MCF 10A (cell line): ENCODE results near the gene SH3D19. TPM values are rescaled to one million over a fixed set of nuclear protein-coding genes. Genes with fewer than 3 reads are reported as not detected.

ENCODE experiments used
- BruUV-seq: library from RNA; stranded (reverse); fragments of 400-500 nt; replicated peaks from 2 replicates; lab custom pipeline; 2021; lab: Mats Ljungman, UMichigan
- CTCF ChIA-PET: fragments of 300-600 bp; sonication (Branson Sonifier 250); formaldehyde crosslinking; extraction: SDS; loops from one replicate; lab custom pipeline; 2021; ENCODE audit warnings: antibody characterized with exemption, inconsistent platforms; lab: Yijun Ruan, JAX
- POLR2A ChIA-PET: fragments of 300-600, 350-650 bp; sonication (Branson Sonifier 250); formaldehyde crosslinking; extraction: SDS; loops from one replicate; lab custom pipeline; 2020; ENCODE audit warnings: antibody characterized with exemption, inconsistent platforms; lab: Yijun Ruan, JAX
- DNase-seq: peaks from one replicate; pipeline ENCODE4 v3.0.0-alpha.2; 2018; ENCODE audit not compliant: unreplicated experiment
- H3K27ac Mint-ChIP-seq: one replicate; pipeline ENCODE4 v1.8.0; 2022; ENCODE audit warnings: mild to moderate bottlenecking, low read depth, mixed read lengths; ENCODE audit not compliant: unreplicated experiment
- H3K27me3 Mint-ChIP-seq: one replicate; pipeline ENCODE4 v1.8.0; 2022; ENCODE audit warnings: mixed read lengths; ENCODE audit not compliant: insufficient read depth, unreplicated experiment
- H3K36me3 Mint-ChIP-seq: one replicate; pipeline ENCODE4 v1.8.0; 2022; ENCODE audit warnings: mild to moderate bottlenecking, moderate library complexity, mixed read lengths; ENCODE audit not compliant: insufficient read depth, unreplicated experiment
- H3K4me1 Mint-ChIP-seq: one replicate; pipeline ENCODE4 v1.8.0; 2022; ENCODE audit warnings: mixed read lengths; ENCODE audit not compliant: insufficient read depth, unreplicated experiment
- H3K4me3 Mint-ChIP-seq: one replicate; pipeline ENCODE4 v1.8.0; 2022; ENCODE audit warnings: mild to moderate bottlenecking, moderate library complexity, mixed read lengths; ENCODE audit not compliant: unreplicated experiment
- H3K9me3 Mint-ChIP-seq: one replicate; pipeline ENCODE4 v1.8.0; 2022; ENCODE audit warnings: mixed read lengths; ENCODE audit not compliant: unreplicated experiment
- intact Hi-C: fragments of 100-400 bp; cut with micrococcal nuclease; formaldehyde crosslinking; loops from 2 replicates; pipeline ENCODE4 v1.14.1; 2022
- total RNA-seq: library from RNA; stranded (reverse); gene quantifications from 2 replicates; pipeline ENCODE4 v1.2.3, GENCODE V29; 2022
- TF ChIP-seq, protein P1 (sequence below): fragments of 200-600 bp; IDR thresholded peaks from one replicate; pipeline ENCODE4 v1.8.0; 2022; ENCODE audit warnings: antibody characterized with exemption, mild to moderate bottlenecking; ENCODE audit not compliant: unreplicated experiment

The SH3D19 gene
- total RNA-seq, 1 experiment from 2014 or later: 51.3 TPM

DNA sequence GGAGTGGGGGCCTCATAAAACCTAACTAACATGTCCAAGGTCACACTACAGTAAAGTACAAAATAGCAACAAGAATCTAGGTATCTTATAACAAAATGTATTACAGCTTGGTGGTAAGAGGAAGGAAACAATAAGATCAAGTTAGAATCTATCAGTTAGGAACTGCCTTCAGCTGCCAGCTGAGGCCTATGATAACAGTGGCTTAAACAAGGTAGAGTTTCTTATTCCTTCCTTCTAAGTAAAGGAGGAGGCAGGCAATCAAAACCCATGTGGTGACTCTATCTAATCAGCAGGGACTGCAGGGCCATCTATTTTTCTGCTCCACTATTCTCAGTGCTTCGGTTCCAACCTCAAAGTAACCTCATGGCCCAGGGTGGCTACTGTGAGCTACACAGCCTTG is 10.9 kb downstream of the SH3D19 start:
- intact Hi-C loops: no loop called here
- ChIA-PET CTCF (interaction anchor here (0.7 to 1.9 kb wide), 2 partner anchors 9 to 21 kb away, joined by 4 to 12 read pairs; no protein-coding TSS in a partner anchor), POLR2A (interaction anchor here (0.7 to 7.3 kb wide), 8 partner anchors 10 to 928 kb away, joined by 3 to 91 read pairs (median 5); partner anchors contain the start of gene SH3D19)
- TF ChIP-seq, protein P1, sequence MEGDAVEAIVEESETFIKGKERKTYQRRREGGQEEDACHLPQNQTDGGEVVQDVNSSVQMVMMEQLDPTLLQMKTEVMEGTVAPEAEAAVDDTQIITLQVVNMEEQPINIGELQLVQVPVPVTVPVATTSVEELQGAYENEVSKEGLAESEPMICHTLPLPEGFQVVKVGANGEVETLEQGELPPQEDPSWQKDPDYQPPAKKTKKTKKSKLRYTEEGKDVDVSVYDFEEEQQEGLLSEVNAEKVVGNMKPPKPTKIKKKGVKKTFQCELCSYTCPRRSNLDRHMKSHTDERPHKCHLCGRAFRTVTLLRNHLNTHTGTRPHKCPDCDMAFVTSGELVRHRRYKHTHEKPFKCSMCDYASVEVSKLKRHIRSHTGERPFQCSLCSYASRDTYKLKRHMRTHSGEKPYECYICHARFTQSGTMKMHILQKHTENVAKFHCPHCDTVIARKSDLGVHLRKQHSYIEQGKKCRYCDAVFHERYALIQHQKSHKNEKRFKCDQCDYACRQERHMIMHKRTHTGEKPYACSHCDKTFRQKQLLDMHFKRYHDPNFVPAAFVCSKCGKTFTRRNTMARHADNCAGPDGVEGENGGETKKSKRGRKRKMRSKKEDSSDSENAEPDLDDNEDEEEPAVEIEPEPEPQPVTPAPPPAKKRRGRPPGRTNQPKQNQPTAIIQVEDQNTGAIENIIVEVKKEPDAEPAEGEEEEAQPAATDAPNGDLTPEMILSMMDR: no peak
- no TSS peak for BruUV-seq
- Mint-ChIP-seq H3K4me3 (no peak overlapping the region), H3K27me3 (no peaks in the 10 kb centered on the region), H3K9me3 (no peaks in the 10 kb centered on the region), H3K4me1 (peaks cover 36% of the 10 kb centered on the region), H3K27ac (peak overlapping the region; percentile 90), H3K36me3 (peaks cover 16% of the 10 kb centered on the region)
- DNase-seq: no peak

DNA sequence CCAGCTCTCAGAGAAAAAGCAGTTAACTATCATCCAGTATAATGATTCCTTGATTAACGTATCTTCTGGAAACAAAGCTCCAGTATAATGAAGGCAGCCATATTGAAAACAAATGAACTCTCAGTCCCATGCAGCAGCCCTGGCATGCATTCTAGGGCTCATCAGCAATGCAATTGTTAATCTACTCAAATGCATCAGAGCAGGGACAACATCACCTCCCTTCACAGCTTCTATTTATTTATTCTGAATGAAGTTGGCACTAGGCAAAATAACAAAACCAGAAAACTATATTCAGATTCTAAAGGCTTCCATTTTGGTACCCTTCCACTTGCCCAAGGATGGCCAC is 11.4 kb downstream of the SH3D19 start:
- Mint-ChIP-seq H3K9me3 (no peaks in the 10 kb centered on the region), H3K27ac (peak overlapping the region; percentile 90), H3K27me3 (no peaks in the 10 kb centered on the region), H3K36me3 (peaks cover 16% of the 10 kb centered on the region), H3K4me1 (peaks cover 36% of the 10 kb centered on the region), H3K4me3 (no peak overlapping the region)
- no TSS peak for BruUV-seq
- POLR2A ChIA-PET: interaction anchor here (0.7 to 7.3 kb wide), 7 partner anchors 9 to 927 kb away, joined by 3 to 91 read pairs (median 4); partner anchors contain the start of gene SH3D19
- TF ChIP-seq, protein P1: no peak
- CTCF ChIA-PET: interaction anchor here (0.7 to 1.9 kb wide), 2 partner anchors 9 to 15 kb away, joined by 3 to 12 read pairs; no protein-coding TSS in a partner anchor
- intact Hi-C loops: no loop called here
- DNase-seq: no peak

DNA sequence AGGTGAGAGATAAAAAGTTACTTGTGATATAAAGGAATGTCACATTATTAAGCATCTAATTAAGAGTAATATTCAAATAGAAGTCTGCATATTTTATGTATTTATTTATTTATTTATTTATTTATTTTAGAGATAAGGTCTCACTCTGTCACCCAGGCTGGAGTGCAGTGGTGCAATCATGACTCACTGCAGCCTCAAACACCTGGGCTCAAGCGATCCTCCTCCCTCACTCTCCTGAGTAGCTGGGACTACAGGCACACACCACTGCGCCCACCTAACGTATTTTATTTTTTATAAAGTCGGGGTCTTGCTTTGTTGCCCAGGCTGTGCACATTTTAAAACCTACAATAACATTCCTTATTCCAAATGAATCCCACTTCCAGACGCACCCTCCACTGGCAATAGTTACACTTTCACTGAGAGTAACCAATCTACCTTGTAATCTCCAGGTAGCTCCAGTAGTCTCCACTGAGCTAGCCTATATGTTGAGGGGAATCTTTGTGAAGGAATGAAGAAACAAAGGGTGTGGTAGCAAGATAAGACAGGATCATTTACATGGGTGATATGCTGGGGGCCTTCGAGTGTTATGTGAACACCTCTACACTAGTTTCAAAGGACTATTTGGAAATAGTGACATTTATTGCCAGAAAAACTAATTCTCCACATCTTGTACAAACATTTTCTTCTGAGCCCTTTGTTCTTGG is 11.9 kb downstream of the SH3D19 start:
- no peaks in the 10 kb centered on the region for H3K27me3 Mint-ChIP-seq
- DNase-seq: peak; percentile 52
- ChIA-PET POLR2A (interaction anchor here (1.0 to 7.3 kb wide), 5 partner anchors 9 to 213 kb away, joined by 3 to 91 read pairs (median 7); partner anchors contain the start of gene SH3D19), CTCF (interaction anchor here (0.7 kb wide), 1 partner anchor 15 kb away, joined by 3 read pairs; no protein-coding TSS in a partner anchor)
- H3K9me3 Mint-ChIP-seq: no peaks in the 10 kb centered on the region
- TF ChIP-seq, protein P1: no peak
- no peak overlapping the region for H3K4me3 Mint-ChIP-seq
- peak overlapping the region; percentile 90 for H3K27ac Mint-ChIP-seq
- intact Hi-C loops: no loop called here
- H3K36me3 Mint-ChIP-seq: peaks cover 16% of the 10 kb centered on the region
- no TSS peak for BruUV-seq
- H3K4me1 Mint-ChIP-seq: peaks cover 36% of the 10 kb centered on the region

DNA sequence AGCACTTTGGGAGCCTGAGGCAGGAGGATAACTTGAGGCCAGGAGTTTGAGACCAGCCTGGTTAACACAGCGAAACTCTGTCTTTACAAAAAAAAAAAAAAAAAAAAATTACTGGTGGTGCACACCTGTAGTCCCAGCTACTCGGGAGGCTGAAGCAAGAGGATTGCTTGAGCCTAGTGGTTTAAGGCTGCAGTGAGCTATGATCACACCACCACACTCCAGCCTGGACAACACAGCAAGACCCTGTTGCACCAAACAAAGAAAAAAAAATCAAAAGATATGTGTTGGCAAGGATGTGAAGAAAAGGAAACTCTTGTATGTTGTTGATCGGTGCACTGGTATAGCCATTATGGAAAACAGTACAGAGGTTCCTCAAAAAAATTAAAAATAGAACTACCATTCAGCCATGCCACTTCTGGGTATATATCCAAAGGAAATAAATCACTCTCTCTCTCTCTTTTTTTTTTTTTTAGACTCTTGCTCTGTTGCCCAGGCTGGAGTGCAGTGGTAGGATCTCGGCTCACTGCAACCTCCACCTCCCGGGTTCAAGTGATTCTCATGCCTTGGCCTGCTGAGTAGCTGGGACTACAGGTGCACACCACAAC is 15.2 kb downstream of the SH3D19 start:
- no peaks in the 10 kb centered on the region for H3K9me3 Mint-ChIP-seq
- H3K4me1 Mint-ChIP-seq: peaks cover 19% of the 10 kb centered on the region
- H3K4me3 Mint-ChIP-seq: no peak overlapping the region
- intact Hi-C loops: no loop called here
- POLR2A ChIA-PET: no interaction called here
- H3K36me3 Mint-ChIP-seq: peaks cover 8% of the 10 kb centered on the region
- BruUV-seq: no TSS peak
- no peak overlapping the region for H3K27ac Mint-ChIP-seq
- TF ChIP-seq, protein P1: no peak
- H3K27me3 Mint-ChIP-seq: no peaks in the 10 kb centered on the region
- no peak for DNase-seq
- CTCF ChIA-PET: interaction anchor here (0.6 kb wide), 1 partner anchor 911 kb away, joined by 4 read pairs; no protein-coding TSS in a partner anchor
